GM12874 (cell line): ENCODE measurements around the gene SUGP1.

Experiments used
- TF ChIP-seq, protein P1 (sequence below): IDR thresholded peaks from 2 replicates; pipeline ENCODE4 v1.5.1; 2011; ENCODE audit warnings: low read depth, mild to moderate bottlenecking, control low read depth, low read length, moderate library complexity; ENCODE audit not compliant: insufficient read depth

The SUGP1 gene

DNA sequence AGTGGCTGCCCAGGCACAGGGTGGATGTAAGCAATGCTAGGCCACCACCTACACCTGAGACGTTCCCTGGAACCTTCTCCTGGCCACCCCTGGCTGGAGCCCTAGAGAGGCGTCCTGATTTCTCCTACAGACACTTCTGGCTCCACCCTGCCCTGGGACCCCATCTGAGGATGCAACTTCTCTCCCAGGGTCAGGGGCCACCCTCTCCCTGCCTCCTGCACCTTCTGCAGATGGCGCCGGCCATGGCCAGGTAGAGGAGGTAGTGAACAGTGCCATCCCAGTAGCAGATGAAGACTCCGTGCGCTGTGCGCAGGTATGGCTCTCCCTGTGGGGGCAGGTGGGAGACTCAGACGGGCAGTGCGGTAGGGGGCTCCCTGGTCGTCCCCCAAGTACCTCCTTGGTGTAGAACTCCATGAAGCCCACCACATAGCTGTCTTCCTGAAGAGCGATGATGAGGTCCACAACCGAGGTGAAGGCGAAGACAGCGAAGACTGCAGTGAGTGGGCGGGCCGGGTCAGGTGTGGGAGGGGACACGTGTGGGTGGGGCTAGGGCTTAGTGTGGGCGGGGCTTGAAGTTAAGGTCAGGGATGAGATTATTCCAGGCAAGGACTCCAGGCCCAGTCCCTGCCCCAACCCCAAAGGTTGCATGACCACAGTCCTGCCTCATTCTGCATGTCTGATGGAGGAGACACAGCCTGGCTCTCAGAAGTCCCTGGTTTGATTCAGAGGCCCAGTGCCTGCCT lies 50.2 kb downstream of the SUGP1 start:
- TF ChIP-seq, protein P1, sequence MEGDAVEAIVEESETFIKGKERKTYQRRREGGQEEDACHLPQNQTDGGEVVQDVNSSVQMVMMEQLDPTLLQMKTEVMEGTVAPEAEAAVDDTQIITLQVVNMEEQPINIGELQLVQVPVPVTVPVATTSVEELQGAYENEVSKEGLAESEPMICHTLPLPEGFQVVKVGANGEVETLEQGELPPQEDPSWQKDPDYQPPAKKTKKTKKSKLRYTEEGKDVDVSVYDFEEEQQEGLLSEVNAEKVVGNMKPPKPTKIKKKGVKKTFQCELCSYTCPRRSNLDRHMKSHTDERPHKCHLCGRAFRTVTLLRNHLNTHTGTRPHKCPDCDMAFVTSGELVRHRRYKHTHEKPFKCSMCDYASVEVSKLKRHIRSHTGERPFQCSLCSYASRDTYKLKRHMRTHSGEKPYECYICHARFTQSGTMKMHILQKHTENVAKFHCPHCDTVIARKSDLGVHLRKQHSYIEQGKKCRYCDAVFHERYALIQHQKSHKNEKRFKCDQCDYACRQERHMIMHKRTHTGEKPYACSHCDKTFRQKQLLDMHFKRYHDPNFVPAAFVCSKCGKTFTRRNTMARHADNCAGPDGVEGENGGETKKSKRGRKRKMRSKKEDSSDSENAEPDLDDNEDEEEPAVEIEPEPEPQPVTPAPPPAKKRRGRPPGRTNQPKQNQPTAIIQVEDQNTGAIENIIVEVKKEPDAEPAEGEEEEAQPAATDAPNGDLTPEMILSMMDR, result no peak

DNA sequence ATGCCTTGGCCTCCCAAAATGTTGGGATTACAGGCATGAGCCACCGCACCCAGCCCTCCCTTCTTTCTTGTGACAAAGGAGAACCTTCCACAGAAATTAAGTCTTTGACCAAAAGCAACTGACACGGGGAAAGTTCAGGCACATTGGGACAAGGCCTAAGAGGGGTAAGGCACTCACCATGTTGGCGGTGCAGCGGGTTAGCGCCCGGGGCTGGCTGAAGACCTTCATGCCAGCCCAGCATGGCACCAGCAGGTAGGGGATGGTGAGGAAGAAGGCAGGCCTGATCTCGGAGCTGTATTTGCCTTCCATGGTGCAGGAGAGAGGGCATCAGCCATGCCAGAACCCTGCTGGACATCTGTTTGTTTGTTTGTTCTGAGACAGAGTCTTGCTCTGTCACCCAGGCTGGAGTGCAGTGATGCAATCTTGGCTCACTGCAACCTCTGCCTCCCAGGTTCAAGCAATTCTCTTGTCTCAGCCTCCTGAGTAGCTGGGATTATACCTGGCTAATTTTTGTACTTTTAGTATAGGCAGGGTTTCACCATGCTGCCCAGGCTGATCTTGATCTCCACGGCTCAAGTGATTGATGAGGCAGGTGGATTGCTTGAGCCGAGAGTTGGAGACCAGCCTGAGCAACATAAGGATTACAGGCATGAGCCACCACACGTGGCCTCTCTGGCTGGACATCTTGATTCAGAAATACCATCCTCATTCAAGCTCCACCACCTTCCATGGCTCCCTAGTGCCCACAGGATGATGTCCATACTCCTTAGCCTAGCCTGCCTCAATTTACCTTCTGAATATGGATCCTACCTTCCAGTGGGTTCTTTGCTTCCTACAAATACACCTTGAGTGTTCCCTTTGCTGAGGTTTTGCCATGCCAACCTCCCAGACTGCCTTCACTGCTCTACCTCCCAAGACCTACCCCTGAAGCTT lies 51.6 kb downstream of the SUGP1 start:
- TF ChIP-seq, protein P1, result no peak

DNA sequence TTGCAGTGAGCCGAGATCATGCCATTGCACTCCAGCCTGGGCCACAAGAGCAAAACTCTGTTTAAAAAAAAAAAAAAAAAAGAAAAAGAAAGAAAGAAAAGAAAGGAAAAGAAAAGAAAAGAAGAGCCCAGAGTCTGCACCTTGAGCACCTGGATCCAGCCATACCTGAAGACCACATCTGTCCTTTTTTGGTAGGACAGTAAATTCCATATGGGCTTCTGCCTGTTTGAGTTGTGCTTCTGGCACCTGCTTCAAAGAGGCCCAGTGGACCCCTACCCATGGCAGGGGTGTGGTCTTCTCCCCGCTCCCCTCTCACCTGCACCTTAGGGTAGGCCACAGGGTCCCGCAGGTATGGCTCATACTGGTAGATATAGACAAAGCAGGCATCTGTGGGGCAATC lies 53.0 kb downstream of the SUGP1 start:
- TF ChIP-seq, protein P1, result no peak

DNA sequence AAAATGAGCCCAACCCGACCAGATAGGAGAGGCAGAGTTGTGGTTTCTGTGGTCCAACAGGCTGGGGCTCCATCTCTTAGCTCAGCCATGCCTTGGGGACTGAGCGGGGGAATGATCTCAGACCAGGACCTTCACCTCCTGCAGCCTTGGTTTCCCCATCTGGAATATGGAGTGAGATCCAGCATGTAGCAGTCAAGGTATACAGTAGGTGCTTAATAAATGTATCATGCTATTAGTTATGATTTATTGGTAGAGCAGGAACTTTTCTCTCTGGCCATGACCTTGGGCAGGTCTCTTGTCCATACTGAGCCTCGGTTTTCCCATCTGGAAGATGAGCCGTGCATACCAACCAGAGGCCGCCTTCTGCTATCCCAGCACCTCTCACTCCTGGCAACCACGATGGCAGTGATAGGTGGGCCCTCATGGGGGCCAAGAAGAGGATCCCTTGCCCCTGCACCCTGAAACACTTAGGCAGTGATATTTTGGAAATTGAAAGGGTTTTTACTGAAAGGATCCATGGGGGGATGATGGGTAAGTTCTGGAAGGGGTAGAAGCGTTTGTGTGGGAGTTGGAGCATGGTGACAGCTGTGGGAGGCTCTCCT lies 56.3 kb downstream of the SUGP1 start:
- TF ChIP-seq, protein P1, result no peak

DNA sequence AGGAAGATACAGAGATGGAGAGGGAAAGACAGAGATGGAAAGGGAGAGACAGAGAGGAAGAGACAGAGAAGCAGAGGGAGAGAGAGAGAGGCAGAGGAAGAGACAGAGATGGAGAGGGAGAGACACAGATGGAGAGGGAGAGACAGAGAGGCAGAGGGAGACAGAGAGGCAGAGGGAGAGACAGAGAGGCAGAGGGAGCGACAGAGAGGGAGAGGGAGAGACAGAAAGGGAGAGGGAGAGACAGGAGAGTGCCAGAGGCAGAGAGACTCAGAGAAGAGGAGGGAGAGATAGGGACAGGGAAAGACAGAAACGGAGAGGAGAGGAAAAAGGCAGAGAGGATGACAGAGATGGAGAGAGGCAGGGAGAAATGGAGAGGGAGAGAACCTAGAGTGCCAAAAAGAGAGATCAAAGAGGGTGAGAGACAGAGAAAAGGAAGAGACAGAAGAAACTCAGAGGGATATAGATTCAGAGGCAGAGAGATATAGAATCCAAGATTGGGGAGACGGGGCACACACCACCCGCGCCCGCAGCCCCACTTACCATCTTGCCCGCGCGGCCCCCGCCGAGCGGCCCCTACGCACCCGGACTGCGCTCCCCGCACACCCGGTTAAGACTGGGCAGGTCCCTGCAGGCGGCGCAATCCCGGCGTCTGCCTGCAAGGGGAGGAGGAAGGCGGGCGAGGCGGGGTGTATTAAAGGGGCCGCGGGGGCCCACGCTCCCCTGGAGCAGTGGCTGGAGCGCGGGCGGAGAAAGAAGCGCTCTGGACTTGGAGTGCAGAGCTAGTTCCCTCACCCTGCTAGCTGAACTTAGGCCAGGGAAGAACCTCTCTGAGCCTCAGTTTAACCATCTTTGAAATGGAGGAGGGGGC lies 57.9 kb downstream of the SUGP1 start:
- TF ChIP-seq, protein P1, result no peak

DNA sequence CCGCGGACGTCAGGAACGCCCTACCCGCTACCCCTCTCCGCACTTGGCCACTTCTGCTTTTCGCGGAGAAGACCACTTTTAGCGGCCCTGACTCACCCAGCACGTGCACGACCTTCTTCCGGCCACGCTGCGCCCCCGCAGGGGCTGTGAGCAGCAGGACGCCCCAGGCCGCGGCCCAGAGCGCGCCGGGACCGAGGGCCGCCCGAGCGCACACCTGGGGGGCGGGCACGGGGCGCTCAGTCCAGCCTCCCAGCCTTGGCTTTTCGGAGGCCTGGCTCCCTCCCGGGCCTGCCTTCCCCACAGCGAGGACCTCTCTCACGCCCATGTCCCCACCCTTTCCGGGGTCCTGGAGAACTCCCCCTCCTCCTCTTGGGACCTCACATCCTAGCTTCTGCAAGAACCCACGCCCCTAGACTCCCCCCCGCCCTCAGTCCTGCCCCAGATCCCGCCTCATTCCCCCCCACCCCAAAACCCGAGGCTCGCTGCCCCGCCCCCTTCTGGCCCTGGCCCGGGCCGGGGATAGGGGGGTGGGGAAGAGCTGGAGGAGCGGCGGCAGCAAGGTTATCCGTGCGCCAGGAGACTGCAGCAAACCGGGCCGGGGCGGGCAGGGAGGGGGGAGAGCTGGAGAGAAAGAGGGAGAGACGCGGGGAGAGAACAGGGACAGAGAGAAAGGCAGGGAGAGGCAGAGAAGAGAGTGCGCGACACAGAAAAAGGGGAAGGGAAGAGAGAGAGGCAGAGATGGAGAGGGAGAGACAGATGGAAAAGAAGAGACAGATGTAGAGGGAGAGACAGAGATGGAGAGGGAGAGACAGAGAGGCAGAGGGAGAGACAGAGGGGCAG lies 58.7 kb downstream of the SUGP1 start:
- TF ChIP-seq, protein P1, result no peak
